Measurements from ENCODE around the gene SPIRE1. TPM values are rescaled to one million over a fixed set of nuclear protein-coding genes. Genes with fewer than 3 reads are reported as not detected.

SPIRE1 gene
- total RNA-seq, result 10 to 100 TPM in 1 of 4 donors, 1 to 10 TPM in 3; 4.7 to 49.5 (median 7.1) TPM

DNA sequence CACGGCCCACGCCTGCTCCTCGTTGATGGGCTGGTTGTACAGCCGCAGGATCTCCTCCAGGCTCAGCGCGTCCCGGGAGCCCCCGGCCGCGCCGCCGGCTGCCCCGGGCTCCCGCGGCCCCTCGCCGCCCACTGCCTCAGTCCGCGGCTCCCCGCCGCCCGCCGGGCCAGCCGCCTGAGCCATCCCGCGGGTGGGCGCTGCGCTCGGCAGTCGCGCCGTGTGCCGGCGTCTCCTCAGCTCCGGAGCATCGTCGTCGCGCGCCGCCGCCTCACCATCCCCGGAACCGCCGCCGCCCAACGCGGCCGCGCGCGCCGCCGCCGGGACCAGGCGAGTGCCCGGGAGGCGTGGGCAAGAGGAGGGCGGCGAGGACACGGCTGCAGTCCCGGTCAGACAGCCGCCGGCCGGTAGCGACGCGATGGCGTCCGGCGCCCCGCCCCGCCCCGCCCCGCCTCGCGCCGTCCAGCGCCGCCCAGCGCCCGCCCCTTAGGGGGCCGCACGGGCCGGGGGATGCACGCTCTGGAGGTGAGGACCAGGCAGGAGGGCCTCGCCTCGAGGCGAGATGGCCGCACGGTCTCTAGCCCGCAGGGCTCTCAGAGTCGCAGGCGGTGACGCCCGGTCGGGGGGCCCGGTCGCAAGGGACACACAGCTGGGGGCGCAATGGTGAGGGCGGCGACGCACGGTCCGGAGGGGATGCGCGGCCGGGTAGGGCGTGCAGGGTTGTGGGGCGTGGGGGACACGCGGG is at the start of gene SPIRE1:
Gene SPIRE1 (minus strand): TSS at position 424 of the 742 bp plus-strand sequence. CDS start 241 bp downstream, at position 183.
- peaks cover 0 to 22% (median 3%) of the 10 kb centered on the region in 4 donors for H3K4me1 ChIP-seq
- DNase-seq, result peak in 2 of 3 donors; percentile 73 to 75
- no peaks in the 10 kb centered on the region for H3K9me3 ChIP-seq
- H3K36me3 ChIP-seq, result no peaks in the 10 kb centered on the region
- H3K27me3 ChIP-seq, result no peaks in the 10 kb centered on the region
- TF ChIP-seq POLR2A (IDR thresholded peaks at IDR 0.05), result no peak
- TF ChIP-seq CTCF (IDR thresholded peaks at IDR 0.05), result no peak
- peak within 1 kb of the TSS; percentile 70 to 89 (median 78) for H3K27ac ChIP-seq
- peak within 1 kb of the TSS; percentile 56 to 75 (median 66) for H3K4me3 ChIP-seq

GRCh38 chr18:12703664-12704063 is 45.8 kb upstream of the SPIRE1 start:
- Histone ChIP-seq H3K27me3 (no peaks in the 10 kb centered on the region), H3K36me3 (peaks cover 0 to 36% (median 0%) of the 10 kb centered on the region in 3 donors), H3K9me3 (no peaks in the 10 kb centered on the region), H3K4me1 (peaks cover 0 to 30% (median 5%) of the 10 kb centered on the region in 4 donors), H3K27ac (peak overlapping the region in 3 of 4 donors; percentile 94 to 97 (median 95)), H3K4me3 (peak overlapping the region; percentile 77 to 84 (median 80))
- DNase-seq, result no peak
- no peak for TF ChIP-seq CTCF (IDR thresholded peaks at IDR 0.05)
- TF ChIP-seq POLR2A (IDR thresholded peaks at IDR 0.05), result no peak

DNA sequence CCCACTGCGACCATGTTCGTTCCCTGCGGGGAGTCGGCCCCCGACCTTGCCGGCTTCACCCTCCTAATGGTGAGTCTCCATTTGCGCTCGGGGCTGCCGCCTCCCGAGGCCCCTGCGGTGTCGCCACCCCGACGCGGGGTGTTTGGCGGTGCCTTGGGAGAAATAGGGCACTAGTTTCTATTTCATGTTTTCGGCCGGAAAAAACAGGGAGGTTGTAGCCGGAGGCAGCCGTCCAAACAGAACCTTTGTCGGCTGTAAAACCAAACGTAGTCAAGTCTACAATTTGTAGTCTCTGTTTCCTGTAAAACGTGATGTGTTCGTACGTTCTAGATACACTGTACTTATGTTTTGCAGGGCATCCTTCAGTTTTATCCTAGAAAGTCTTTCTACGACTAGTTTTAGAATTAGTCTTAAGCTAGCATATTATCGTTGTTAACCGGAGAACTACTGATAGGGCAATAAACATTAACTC is 45.2 kb upstream of the SPIRE1 start:
- DNase-seq, result no peak
- Histone ChIP-seq H3K27me3 (no peaks in the 10 kb centered on the region), H3K36me3 (peaks cover 0 to 37% (median 0%) of the 10 kb centered on the region in 3 donors), H3K9me3 (no peaks in the 10 kb centered on the region), H3K4me3 (peak overlapping the region; percentile 77 to 84 (median 80)), H3K27ac (peak overlapping the region; percentile 86 to 97 (median 94)), H3K4me1 (peaks cover 0 to 30% (median 5%) of the 10 kb centered on the region in 4 donors)
- TF ChIP-seq POLR2A (IDR thresholded peaks at IDR 0.05) (no peak), CTCF (IDR thresholded peaks at IDR 0.05) (no peak)

DNA sequence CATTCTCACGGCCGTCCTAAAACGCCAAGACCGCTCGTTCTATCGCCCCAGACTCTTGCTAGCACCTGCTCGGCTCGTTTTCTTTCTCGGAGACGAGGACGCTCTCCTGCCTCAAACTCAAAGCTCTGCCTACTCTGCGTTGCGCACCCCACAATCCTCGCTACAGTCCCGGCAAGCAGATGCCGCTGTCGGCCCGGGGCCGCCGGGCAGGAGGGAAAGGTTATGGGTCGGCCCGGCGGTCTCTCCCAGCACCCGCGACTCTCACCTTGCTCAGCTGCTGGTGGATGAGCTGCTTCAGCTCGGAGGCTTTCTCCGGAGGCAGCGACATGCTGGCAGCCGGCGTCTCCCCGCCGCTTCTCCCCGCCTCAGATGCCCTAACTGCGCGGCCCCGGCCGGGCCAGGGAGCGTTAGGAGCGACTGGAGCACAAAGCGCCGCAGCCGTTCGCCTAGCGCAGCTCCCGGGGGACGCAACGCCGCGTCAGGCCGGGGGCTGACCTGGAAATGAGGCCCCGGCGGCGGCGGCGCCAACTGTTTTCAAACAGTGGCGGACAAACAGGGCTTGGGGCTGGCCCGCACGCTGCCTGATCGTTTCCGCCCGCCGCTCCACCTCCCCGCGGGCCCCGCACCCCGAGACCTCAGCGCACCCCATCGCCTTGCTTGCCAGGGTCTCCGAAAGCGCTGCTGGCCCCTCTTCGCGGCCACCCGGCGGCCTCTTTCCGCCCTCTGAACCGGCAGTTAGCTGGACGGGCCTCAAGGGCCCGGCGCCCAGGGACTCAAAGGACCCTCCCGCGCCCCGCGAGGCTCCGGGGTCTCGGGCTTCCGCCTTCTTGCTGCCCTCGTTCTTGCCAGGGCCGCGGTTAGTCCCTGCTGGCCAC is 44.6 kb upstream of the SPIRE1 start, which contains the start of the genes CEP76 and PSMG2:
Gene CEP76 (minus strand): TSS at position 503 of the 875 bp plus-strand sequence. CDS start 175 bp downstream, at position 328.
Gene PSMG2 (plus strand): TSS at position 822 of the 875 bp plus-strand sequence. CDS start 66 bp downstream, outside the sequence.
- H3K27me3 ChIP-seq, result no peaks in the 10 kb centered on the region
- H3K9me3 ChIP-seq, result no peaks in the 10 kb centered on the region
- H3K27ac ChIP-seq, result peak within 1 kb of the TSS; percentile 86 to 97 (median 94)
- DNase-seq, result peak; percentile 87 to 93 (median 91)
- TF ChIP-seq CTCF (IDR thresholded peaks at IDR 0.05) (no peak), POLR2A (IDR thresholded peaks at IDR 0.05) (peak; percentile 66 to 76)
- H3K4me3 ChIP-seq, result peak within 1 kb of the TSS; percentile 77 to 84 (median 80)
- H3K36me3 ChIP-seq, result peaks cover 0 to 31% (median 0%) of the 10 kb centered on the region in 3 donors
- H3K4me1 ChIP-seq, result peaks cover 0 to 30% (median 5%) of the 10 kb centered on the region in 4 donors

GRCh38 chr18:12701161-12701560 is 43.3 kb upstream of the SPIRE1 start:
- Histone ChIP-seq H3K9me3 (no peaks in the 10 kb centered on the region), H3K4me3 (peak overlapping the region in 3 of 4 donors; percentile 77 to 83 (median 77)), H3K27ac (peak overlapping the region in 2 of 4 donors; percentile 86 to 95), H3K4me1 (peaks cover 0 to 30% (median 5%) of the 10 kb centered on the region in 4 donors), H3K27me3 (no peaks in the 10 kb centered on the region), H3K36me3 (peaks cover 0 to 24% (median 0%) of the 10 kb centered on the region in 3 donors)
- TF ChIP-seq CTCF (IDR thresholded peaks at IDR 0.05) (no peak), POLR2A (IDR thresholded peaks at IDR 0.05) (no peak)
- no peak for DNase-seq

Measured in Peyer's patch (tissue), 4 donors.